PFSK-1 (cell line): ENCODE results near the gene MMP27.

ENCODE experiments used
- FOXP2 ChIP-seq: optimal IDR thresholded peaks from 2 replicates; pipeline ENCODE3; 2011; ENCODE audit warnings: borderline replicate concordance, control low read depth, inconsistent platforms; ENCODE audit not compliant: insufficient read depth; ENCODE audit errors: extremely low read length, extremely low read depth
- POLR2AphosphoS5 ChIP-seq: IDR thresholded peaks from 2 replicates; pipeline ENCODE4 v1.6.1; 2012; ENCODE audit warnings: low read depth, mild to moderate bottlenecking, control low read depth, low read length, moderate library complexity
- SIN3A ChIP-seq: IDR thresholded peaks from 2 replicates; pipeline ENCODE4 v1.6.1; 2012; ENCODE audit warnings: mild to moderate bottlenecking, low read length, moderate library complexity, borderline replicate concordance; ENCODE audit not compliant: insufficient read depth
- TAF1 ChIP-seq: IDR thresholded peaks from 2 replicates; pipeline ENCODE4 v1.6.1; 2012; ENCODE audit warnings: low read length, control low read depth, borderline replicate concordance; ENCODE audit not compliant: insufficient read depth
- TF ChIP-seq, protein P1 (sequence below), 2 experiments: IDR thresholded peaks; 2 replicates each; pipeline versions ENCODE4 v1.6.1 to v1.8.0; 2011 to 2012; ENCODE audit warnings: low read depth in 2 of 2, low read length in 2 of 2, control low read depth in 1 of 2, inconsistent platforms in 1 of 2, mild to moderate bottlenecking in 1 of 2, moderate library complexity in 1 of 2; ENCODE audit not compliant: insufficient read depth in 1 of 2

Gene MMP27

GRCh38 chr11:102722821-102723220, 17.3 kb upstream of the MMP27 start:
- TF ChIP-seq FOXP2 (no peak), SIN3A (no peak), POLR2AphosphoS5 (no peak), TAF1 (no peak)
- TF ChIP-seq, protein P1, sequence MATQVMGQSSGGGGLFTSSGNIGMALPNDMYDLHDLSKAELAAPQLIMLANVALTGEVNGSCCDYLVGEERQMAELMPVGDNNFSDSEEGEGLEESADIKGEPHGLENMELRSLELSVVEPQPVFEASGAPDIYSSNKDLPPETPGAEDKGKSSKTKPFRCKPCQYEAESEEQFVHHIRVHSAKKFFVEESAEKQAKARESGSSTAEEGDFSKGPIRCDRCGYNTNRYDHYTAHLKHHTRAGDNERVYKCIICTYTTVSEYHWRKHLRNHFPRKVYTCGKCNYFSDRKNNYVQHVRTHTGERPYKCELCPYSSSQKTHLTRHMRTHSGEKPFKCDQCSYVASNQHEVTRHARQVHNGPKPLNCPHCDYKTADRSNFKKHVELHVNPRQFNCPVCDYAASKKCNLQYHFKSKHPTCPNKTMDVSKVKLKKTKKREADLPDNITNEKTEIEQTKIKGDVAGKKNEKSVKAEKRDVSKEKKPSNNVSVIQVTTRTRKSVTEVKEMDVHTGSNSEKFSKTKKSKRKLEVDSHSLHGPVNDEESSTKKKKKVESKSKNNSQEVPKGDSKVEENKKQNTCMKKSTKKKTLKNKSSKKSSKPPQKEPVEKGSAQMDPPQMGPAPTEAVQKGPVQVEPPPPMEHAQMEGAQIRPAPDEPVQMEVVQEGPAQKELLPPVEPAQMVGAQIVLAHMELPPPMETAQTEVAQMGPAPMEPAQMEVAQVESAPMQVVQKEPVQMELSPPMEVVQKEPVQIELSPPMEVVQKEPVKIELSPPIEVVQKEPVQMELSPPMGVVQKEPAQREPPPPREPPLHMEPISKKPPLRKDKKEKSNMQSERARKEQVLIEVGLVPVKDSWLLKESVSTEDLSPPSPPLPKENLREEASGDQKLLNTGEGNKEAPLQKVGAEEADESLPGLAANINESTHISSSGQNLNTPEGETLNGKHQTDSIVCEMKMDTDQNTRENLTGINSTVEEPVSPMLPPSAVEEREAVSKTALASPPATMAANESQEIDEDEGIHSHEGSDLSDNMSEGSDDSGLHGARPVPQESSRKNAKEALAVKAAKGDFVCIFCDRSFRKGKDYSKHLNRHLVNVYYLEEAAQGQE (IDR thresholded peaks at IDR 0.05; ENCODE audit: insufficient read depth in 1 of 2, low read depth in 2 of 2, low read length in 2 of 2) = no peak

GRCh38 chr11:102719620-102720277, 14.2 kb upstream of the MMP27 start:
- no peak for TF ChIP-seq TAF1
- no peak for TF ChIP-seq POLR2AphosphoS5
- no peak for TF ChIP-seq FOXP2
- no peak for TF ChIP-seq SIN3A
- TF ChIP-seq, protein P1 (IDR thresholded peaks at IDR 0.05; ENCODE audit: insufficient read depth in 1 of 2, low read depth in 2 of 2, low read length in 2 of 2) = no peak

- no peak for TF ChIP-seq SIN3A
- TF ChIP-seq, protein P1 (IDR thresholded peaks at IDR 0.05; ENCODE audit: insufficient read depth in 1 of 2, low read depth in 2 of 2, low read length in 2 of 2) = no peak
- no peak for TF ChIP-seq FOXP2
- TF ChIP-seq POLR2AphosphoS5 = no peak
- no peak for TF ChIP-seq TAF1
Measured at GRCh38 chr11:102717280-102717679, 11.7 kb upstream of the MMP27 start.

GRCh38 chr11:102716527-102716926, 11.0 kb upstream of the MMP27 start:
- TF ChIP-seq, protein P1 (IDR thresholded peaks at IDR 0.05; ENCODE audit: insufficient read depth in 1 of 2, low read depth in 2 of 2, low read length in 2 of 2) = no peak
- TF ChIP-seq SIN3A = no peak
- no peak for TF ChIP-seq POLR2AphosphoS5
- TF ChIP-seq FOXP2 = no peak
- TF ChIP-seq TAF1 = no peak

GRCh38 chr11:102712137-102712536, 6.6 kb upstream of the MMP27 start:
- TF ChIP-seq SIN3A (no peak), POLR2AphosphoS5 (no peak), FOXP2 (no peak), TAF1 (no peak)
- TF ChIP-seq, protein P1 (IDR thresholded peaks at IDR 0.05; ENCODE audit: insufficient read depth in 1 of 2, low read depth in 2 of 2, low read length in 2 of 2) = no peak
